Neural cell (in vitro differentiated cells): Measurements from ENCODE around the gene ARHGEF4.

Experiments used
- CTCF ChIP-seq: fragments of 450-650 bp; IDR thresholded peaks from 2 replicates; pipeline ENCODE4 v1.5.1; 2014; ENCODE audit warnings: antibody characterized with exemption, mild to moderate bottlenecking, moderate library complexity; ENCODE audit not compliant: poor library complexity, severe bottlenecking
- EP300 ChIP-seq: fragments of 450-650 bp; conservative IDR thresholded peaks from 2 replicates; pipeline ENCODE4 v1.6.1; 2014; ENCODE audit warnings: antibody characterized with exemption, mild to moderate bottlenecking, moderate library complexity; ENCODE audit not compliant: poor library complexity, severe bottlenecking
- EZH2 ChIP-seq: fragments of 200-600, 300-800 bp; shearing (Covaris generic), sonication (generic); IDR thresholded peaks from 2 replicates; pipeline ENCODE4 v1.6.1; 2014; ENCODE audit warnings: antibody characterized with exemption, low read length, borderline replicate concordance, mild to moderate bottlenecking; ENCODE audit not compliant: insufficient read depth, poor library complexity, severe bottlenecking
- MXI1 ChIP-seq: fragments of 450-650 bp; conservative IDR thresholded peaks from 2 replicates; pipeline ENCODE4 v1.6.1; 2014; ENCODE audit warnings: antibody characterized with exemption, mild to moderate bottlenecking; ENCODE audit not compliant: poor library complexity, severe bottlenecking
- POLR2AphosphoS5 ChIP-seq: IDR thresholded peaks from 2 replicates; pipeline ENCODE4 v1.6.1; 2012
- REST ChIP-seq: IDR thresholded peaks from 2 replicates; pipeline ENCODE4 v1.6.1; 2012; ENCODE audit warnings: borderline replicate concordance
- SMC3 ChIP-seq: fragments of 450-650 bp; conservative IDR thresholded peaks from 2 replicates; pipeline ENCODE4 v1.6.1; 2014; ENCODE audit warnings: antibody characterized with exemption, mild to moderate bottlenecking, moderate library complexity; ENCODE audit not compliant: poor library complexity
- TAF1 ChIP-seq: IDR thresholded peaks from 2 replicates; pipeline ENCODE4 v1.6.1; 2012; ENCODE audit warnings: low read depth

GRCh38 chr2:130871843-130872740 is 35.4 kb downstream of the ARHGEF4 start:
- TF ChIP-seq CTCF (no peak), REST (no peak), EZH2 (no peak), MXI1 (no peak), EP300 (no peak), POLR2AphosphoS5 (no peak), TAF1 (no peak), SMC3 (no peak)
